Chondrocyte (in vitro differentiated cells): ENCODE measurements around the gene GAS7. TPM values are rescaled to one million over a fixed set of nuclear protein-coding genes. Genes with fewer than 3 reads are reported as not detected.

Experiments used
- DNase-seq: peaks from one replicate; pipeline ENCODE4 v3.0.0; 2021; ENCODE audit warnings: mixed read lengths, low spot score
- H3K27ac Mint-ChIP-seq: one replicate; pipeline ENCODE4 v1.8.0; 2021; ENCODE audit warnings: mild to moderate bottlenecking, moderate library complexity, mixed read lengths; ENCODE audit not compliant: unreplicated experiment
- H3K27me3 Mint-ChIP-seq: 2 replicates; pipeline ENCODE4 v1.8.0; 2021; ENCODE audit warnings: low read depth, mixed read lengths
- H3K36me3 Mint-ChIP-seq: 2 replicates; pipeline ENCODE4 v1.8.0; 2021; ENCODE audit warnings: low read depth, mixed read lengths
- H3K4me1 Mint-ChIP-seq: 2 replicates; pipeline ENCODE4 v1.8.0; 2021; ENCODE audit warnings: low read depth, mild to moderate bottlenecking, mixed read lengths
- H3K4me3 Mint-ChIP-seq: one replicate; pipeline ENCODE4 v1.8.0; 2021; ENCODE audit warnings: mild to moderate bottlenecking, moderate library complexity, mixed read lengths; ENCODE audit not compliant: unreplicated experiment
- H3K9me3 Mint-ChIP-seq: 2 replicates; pipeline ENCODE4 v1.8.0; 2021; ENCODE audit warnings: low read depth, mixed read lengths
- CTCF ChIP-seq: fragments of 200-600 bp; sonication (generic); IDR thresholded peaks from 2 replicates; pipeline ENCODE4 v1.5.0; 2021; ENCODE audit warnings: antibody characterized with exemption, mild to moderate bottlenecking, moderate library complexity
- total RNA-seq: library from RNA; stranded (reverse); gene quantifications from 3 replicates; pipeline ENCODE4 v1.2.1, GENCODE V29; 2021

The GAS7 gene
- total RNA-seq, 1 donor from 2014 or later, result 6.9 TPM

- Mint-ChIP-seq H3K36me3 (peaks cover 2% of the 10 kb centered on the region), H3K9me3 (peaks cover 11% of the 10 kb centered on the region), H3K4me3 (no peak overlapping the region), H3K4me1 (peaks cover 5% of the 10 kb centered on the region), H3K27ac (no peak overlapping the region), H3K27me3 (peaks cover 5% of the 10 kb centered on the region)
- TF ChIP-seq CTCF, result no peak
- DNase-seq, result no peak
These were observed 120.7 kb downstream of the GAS7 start for GRCh38 chr17:10077561-10078299.

GRCh38 chr17:10075919-10076318 is 122.5 kb downstream of the GAS7 start:
- no peak for TF ChIP-seq CTCF
- no peaks in the 10 kb centered on the region for H3K4me1 Mint-ChIP-seq
- no peak overlapping the region for H3K4me3 Mint-ChIP-seq
- DNase-seq, result no peak
- peaks cover 2% of the 10 kb centered on the region for H3K36me3 Mint-ChIP-seq
- peaks cover 7% of the 10 kb centered on the region for H3K27me3 Mint-ChIP-seq
- H3K9me3 Mint-ChIP-seq, result peaks cover 10% of the 10 kb centered on the region
- H3K27ac Mint-ChIP-seq, result no peak overlapping the region

GRCh38 chr17:10073941-10074340 is 124.5 kb downstream of the GAS7 start:
- TF ChIP-seq CTCF, result no peak
- Mint-ChIP-seq H3K27me3 (peaks cover 7% of the 10 kb centered on the region), H3K4me3 (no peak overlapping the region), H3K27ac (no peak overlapping the region), H3K9me3 (peaks cover 10% of the 10 kb centered on the region), H3K36me3 (peaks cover 4% of the 10 kb centered on the region), H3K4me1 (peaks cover 11% of the 10 kb centered on the region)
- DNase-seq, result no peak

GRCh38 chr17:10072556-10073425 is 125.6 kb downstream of the GAS7 start:
- Mint-ChIP-seq H3K36me3 (peaks cover 4% of the 10 kb centered on the region), H3K27me3 (peaks cover 7% of the 10 kb centered on the region), H3K9me3 (peaks cover 7% of the 10 kb centered on the region), H3K4me1 (peaks cover 11% of the 10 kb centered on the region), H3K27ac (no peak overlapping the region), H3K4me3 (no peak overlapping the region)
- DNase-seq, result no peak
- TF ChIP-seq CTCF, result no peak

GRCh38 chr17:10072086-10072485 is 126.3 kb downstream of the GAS7 start:
- Mint-ChIP-seq H3K27me3 (peaks cover 7% of the 10 kb centered on the region), H3K27ac (no peak overlapping the region), H3K36me3 (peaks cover 4% of the 10 kb centered on the region), H3K9me3 (no peaks in the 10 kb centered on the region), H3K4me1 (peaks cover 11% of the 10 kb centered on the region), H3K4me3 (no peak overlapping the region)
- DNase-seq, result no peak
- no peak for TF ChIP-seq CTCF
